HepG2 (cell line): ENCODE results near the gene EVPLL. TPM values are rescaled to one million over a fixed set of nuclear protein-coding genes. Genes with fewer than 3 reads are reported as not detected.
A peak's percentile ranks its signal among the peaks of the same experiment; 100 is the strongest.

Experiments
- CCAR2 ChIP-seq: fragments of 200-400 bp; formaldehyde crosslinking; optimal IDR thresholded peaks from 2 replicates; pipeline ENCODE3; 2018; ENCODE audit warnings: low read depth, mild to moderate bottlenecking, low read length, moderate library complexity
- GABPA ChIP-seq, 2 experiments: IDR thresholded peaks; 2 replicates each; pipeline ENCODE4 v1.6.1; 2011 to 2016; ENCODE audit warnings: low read depth in 2 of 2, low read length in 1 of 2, missing biosample characterization in 1 of 2, missing genetic modification characterization in 1 of 2
- KDM4B ChIP-seq: sonication (generic); formaldehyde crosslinking; IDR thresholded peaks from 2 replicates; pipeline ENCODE4 v1.4.0; 2020; ENCODE audit warnings: missing genetic modification reagents
- PHB2 ChIP-seq: fragments of 450-650 bp; IDR thresholded peaks from 2 replicates; pipeline ENCODE4 v1.6.1; 2018; ENCODE audit not compliant: partially characterized antibody
- RERE ChIP-seq: IDR thresholded peaks from 2 replicates; pipeline ENCODE4 v1.6.1; 2016; ENCODE audit warnings: low read depth, missing genetic modification reagents, missing compliant biosample characterization
- SMAD1 ChIP-seq: sonication (generic); formaldehyde crosslinking; IDR thresholded peaks from 2 replicates; pipeline ENCODE4 v1.4.0; 2020; ENCODE audit warnings: missing genetic modification reagents, low read depth, mild to moderate bottlenecking, borderline replicate concordance
- ZNF562 ChIP-seq: sonication (generic); formaldehyde crosslinking; IDR thresholded peaks from 2 replicates; pipeline ENCODE4 v1.8.0; 2022; ENCODE audit warnings: missing genetic modification reagents, borderline replicate concordance
- ZNF839 ChIP-seq: sonication (generic); formaldehyde crosslinking; IDR thresholded peaks from 2 replicates; pipeline ENCODE4 v1.4.0; 2020; ENCODE audit warnings: missing genetic modification reagents, mild to moderate bottlenecking, borderline replicate concordance
- ZNF879 ChIP-seq: sonication (generic); formaldehyde crosslinking; IDR thresholded peaks from 2 replicates; pipeline ENCODE4 v1.8.1; 2023; ENCODE audit warnings: missing genetic modification reagents
- polyA plus RNA-seq, 8 experiments: library from polyadenylated mRNA; depleted of rRNA in 3 of 8; stranded (reverse) in 7 of 8; unstranded in 1 of 8; fragments of >200 nt; fragmentation: Illumina TruSeq in 4 of 8; extraction: Trizol in 4 of 8; gene quantifications; 2 replicates each; pipeline versions ENCODE4 v1.2.1 to v1.2.3, GENCODE V29; 2011 to 2016; ENCODE audit warnings: low read depth in 4 of 8, missing spikeins in 1 of 8, mixed read lengths in 1 of 8; ENCODE audit not compliant: insufficient read depth in 1 of 8
- total RNA-seq, 5 experiments: library from RNA; depleted of rRNA; stranded (reverse); fragments of >200 nt; fragmentation: Illumina TruSeq; extraction: Trizol; gene quantifications; 2 replicates each; pipeline ENCODE4 v1.2.3, GENCODE V29; 2016; ENCODE audit warnings: low read depth in 1 of 5
- TF ChIP-seq, protein P1 (sequence below): sonication (generic); formaldehyde crosslinking; IDR thresholded peaks from 2 replicates; pipeline ENCODE4 v1.5.0; 2020; ENCODE audit warnings: missing genetic modification reagents
- TF ChIP-seq, protein P2 (sequence below): sonication (generic); formaldehyde crosslinking; conservative IDR thresholded peaks from 2 replicates; pipeline ENCODE4 v1.8.1; 2023; ENCODE audit warnings: missing genetic modification reagents
- TF ChIP-seq, protein P3 (sequence below): IDR thresholded peaks from 2 replicates; pipeline ENCODE4 v1.6.1; 2016; ENCODE audit warnings: control low read depth
- TF ChIP-seq, protein P4 (sequence below): sonication (generic); formaldehyde crosslinking; IDR thresholded peaks from 2 replicates; pipeline ENCODE4 v1.8.1; 2023; ENCODE audit warnings: mild to moderate bottlenecking, moderate library complexity, missing genetic modification reagents
- TF ChIP-seq, protein P5 (sequence below): sonication (generic); formaldehyde crosslinking; conservative IDR thresholded peaks from 2 replicates; pipeline ENCODE4 v1.4.0; 2020; ENCODE audit warnings: missing genetic modification reagents

EVPLL gene
- total and polyA plus RNA-seq, 2 of the 13 experiments (the other 11 are each of a cell fraction or from before 2014, with no cell fraction given), result 0.07 TPM; not detected in 1

GRCh38 chr17:18363101-18364049 lies 14.2 kb upstream of the EVPLL start, which contains the start of gene SHMT1 (continued):
- TF ChIP-seq SMAD1 (CRISPR knock-in tag), result peak; percentile 86; the same call in 1 of the 2 replicates
- no peak for TF ChIP-seq ZNF839 (CRISPR knock-in tag)
- no peak for TF ChIP-seq ZNF879 (CRISPR knock-in tag)
- TF ChIP-seq, protein P1, sequence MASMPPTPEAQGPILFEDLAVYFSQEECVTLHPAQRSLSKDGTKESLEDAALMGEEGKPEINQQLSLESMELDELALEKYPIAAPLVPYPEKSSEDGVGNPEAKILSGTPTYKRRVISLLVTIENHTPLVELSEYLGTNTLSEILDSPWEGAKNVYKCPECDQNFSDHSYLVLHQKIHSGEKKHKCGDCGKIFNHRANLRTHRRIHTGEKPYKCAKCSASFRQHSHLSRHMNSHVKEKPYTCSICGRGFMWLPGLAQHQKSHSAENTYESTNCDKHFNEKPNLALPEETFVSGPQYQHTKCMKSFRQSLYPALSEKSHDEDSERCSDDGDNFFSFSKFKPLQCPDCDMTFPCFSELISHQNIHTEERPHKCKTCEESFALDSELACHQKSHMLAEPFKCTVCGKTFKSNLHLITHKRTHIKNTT, result no peak
- TF ChIP-seq, protein P2, sequence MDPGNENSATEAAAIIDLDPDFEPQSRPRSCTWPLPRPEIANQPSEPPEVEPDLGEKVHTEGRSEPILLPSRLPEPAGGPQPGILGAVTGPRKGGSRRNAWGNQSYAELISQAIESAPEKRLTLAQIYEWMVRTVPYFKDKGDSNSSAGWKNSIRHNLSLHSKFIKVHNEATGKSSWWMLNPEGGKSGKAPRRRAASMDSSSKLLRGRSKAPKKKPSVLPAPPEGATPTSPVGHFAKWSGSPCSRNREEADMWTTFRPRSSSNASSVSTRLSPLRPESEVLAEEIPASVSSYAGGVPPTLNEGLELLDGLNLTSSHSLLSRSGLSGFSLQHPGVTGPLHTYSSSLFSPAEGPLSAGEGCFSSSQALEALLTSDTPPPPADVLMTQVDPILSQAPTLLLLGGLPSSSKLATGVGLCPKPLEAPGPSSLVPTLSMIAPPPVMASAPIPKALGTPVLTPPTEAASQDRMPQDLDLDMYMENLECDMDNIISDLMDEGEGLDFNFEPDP (CRISPR knock-in tag), result no peak
- TF ChIP-seq ZNF562 (CRISPR knock-in tag), result no peak
- no peak for TF ChIP-seq KDM4B (CRISPR knock-in tag)
- TF ChIP-seq PHB2, result no peak
- 0 out of 2 replicates have a peak, but pooled peaks have one; percentile 6 for TF ChIP-seq RERE (CRISPR knock-in tag)
- TF ChIP-seq, protein P3, sequence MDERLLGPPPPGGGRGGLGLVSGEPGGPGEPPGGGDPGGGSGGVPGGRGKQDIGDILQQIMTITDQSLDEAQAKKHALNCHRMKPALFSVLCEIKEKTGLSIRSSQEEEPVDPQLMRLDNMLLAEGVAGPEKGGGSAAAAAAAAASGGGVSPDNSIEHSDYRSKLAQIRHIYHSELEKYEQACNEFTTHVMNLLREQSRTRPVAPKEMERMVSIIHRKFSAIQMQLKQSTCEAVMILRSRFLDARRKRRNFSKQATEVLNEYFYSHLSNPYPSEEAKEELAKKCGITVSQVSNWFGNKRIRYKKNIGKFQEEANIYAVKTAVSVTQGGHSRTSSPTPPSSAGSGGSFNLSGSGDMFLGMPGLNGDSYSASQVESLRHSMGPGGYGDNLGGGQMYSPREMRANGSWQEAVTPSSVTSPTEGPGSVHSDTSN (CRISPR knock-in tag), result no peak
- no peak for TF ChIP-seq CCAR2
- TF ChIP-seq, protein P4, sequence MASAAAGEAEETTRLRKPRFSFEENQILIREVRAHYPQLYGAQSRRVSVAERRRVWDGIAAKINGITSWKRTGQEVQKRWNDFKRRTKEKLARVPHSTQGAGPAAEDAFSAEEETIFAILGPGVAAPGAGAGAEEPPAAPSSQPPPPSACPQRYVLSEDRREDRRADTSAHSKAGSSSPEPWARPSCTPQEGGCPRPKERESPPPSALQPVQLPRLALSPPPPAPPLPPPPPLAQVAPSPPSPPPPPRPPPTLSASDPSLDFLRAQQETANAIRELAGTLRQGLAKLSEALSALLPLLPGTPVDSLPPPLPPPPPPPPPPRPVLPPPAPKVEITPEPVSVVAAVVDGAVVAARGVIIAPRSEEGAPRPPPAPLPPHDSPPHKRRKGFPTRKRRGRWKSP (CRISPR knock-in tag), result peak; percentile 95
- TF ChIP-seq GABPA (IDR thresholded peaks at IDR 0.05; ENCODE audit: low read depth, low read length), result no peak
- TF ChIP-seq GABPA (CRISPR knock-in tag; IDR thresholded peaks at IDR 0.05; ENCODE audit: low read depth), result no peak
- TF ChIP-seq, protein P5, sequence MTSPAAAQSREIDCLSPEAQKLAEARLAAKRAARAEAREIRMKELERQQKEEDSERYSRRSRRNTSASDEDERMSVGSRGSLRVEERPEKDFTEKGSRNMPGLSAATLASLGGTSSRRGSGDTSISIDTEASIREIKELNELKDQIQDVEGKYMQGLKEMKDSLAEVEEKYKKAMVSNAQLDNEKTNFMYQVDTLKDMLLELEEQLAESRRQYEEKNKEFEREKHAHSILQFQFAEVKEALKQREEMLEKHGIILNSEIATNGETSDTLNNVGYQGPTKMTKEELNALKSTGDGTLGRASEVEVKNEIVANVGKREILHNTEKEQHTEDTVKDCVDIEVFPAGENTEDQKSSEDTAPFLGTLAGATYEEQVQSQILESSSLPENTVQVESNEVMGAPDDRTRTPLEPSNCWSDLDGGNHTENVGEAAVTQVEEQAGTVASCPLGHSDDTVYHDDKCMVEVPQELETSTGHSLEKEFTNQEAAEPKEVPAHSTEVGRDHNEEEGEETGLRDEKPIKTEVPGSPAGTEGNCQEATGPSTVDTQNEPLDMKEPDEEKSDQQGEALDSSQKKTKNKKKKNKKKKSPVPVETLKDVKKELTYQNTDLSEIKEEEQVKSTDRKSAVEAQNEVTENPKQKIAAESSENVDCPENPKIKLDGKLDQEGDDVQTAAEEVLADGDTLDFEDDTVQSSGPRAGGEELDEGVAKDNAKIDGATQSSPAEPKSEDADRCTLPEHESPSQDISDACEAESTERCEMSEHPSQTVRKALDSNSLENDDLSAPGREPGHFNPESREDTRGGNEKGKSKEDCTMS, result no peak
